Measurements from ENCODE around the gene TSPAN13. TPM values are rescaled to one million over a fixed set of nuclear protein-coding genes. Genes with fewer than 3 reads are reported as not detected.
A peak's percentile ranks its signal among the peaks of the same experiment; 100 is the strongest.

TSPAN13 gene
- total RNA-seq, 1 donor from 2014 or later = 69.5 TPM

DNA sequence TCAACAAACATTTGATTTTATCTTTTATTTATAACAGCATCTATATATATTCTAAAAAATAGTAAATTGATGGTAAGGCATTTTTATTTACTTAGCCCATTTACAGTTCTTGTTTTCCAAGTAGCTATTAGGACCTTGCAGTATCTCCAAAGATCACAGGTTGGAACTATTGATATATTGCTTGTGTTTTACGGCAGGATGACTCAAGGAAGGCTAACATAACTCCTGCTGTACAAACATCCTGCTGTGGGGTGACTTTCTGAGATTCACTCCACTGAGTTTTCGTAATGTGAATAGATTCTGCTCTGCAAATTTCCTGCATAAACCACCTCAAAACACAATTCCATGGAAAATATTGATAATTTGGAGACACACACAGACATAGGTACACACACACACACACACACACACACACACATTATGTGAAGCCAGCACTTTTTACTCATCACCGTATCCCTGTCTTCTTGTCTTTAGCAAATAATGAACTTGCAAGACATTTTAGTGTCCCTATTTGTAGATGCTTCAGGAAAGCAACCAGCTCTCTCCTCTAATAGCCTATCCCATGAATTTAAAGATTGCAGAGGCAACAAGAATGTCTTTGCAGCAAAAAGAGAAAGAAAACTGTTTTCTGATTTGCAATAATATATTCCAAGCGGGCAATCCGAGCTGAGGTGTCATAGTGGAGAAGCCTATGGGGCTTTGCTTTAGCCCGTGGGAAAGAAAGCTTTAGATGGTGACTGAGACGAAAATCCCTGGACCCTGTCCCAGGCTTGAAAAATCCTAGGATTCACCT is 50.5 kb downstream of the TSPAN13 start:
- no peak overlapping the region for H3K27ac Mint-ChIP-seq
- no peak for DNase-seq (ENCODE audit: low spot score in 2 of 2, unreplicated experiment in 2 of 2)
- TF ChIP-seq, protein P1, sequence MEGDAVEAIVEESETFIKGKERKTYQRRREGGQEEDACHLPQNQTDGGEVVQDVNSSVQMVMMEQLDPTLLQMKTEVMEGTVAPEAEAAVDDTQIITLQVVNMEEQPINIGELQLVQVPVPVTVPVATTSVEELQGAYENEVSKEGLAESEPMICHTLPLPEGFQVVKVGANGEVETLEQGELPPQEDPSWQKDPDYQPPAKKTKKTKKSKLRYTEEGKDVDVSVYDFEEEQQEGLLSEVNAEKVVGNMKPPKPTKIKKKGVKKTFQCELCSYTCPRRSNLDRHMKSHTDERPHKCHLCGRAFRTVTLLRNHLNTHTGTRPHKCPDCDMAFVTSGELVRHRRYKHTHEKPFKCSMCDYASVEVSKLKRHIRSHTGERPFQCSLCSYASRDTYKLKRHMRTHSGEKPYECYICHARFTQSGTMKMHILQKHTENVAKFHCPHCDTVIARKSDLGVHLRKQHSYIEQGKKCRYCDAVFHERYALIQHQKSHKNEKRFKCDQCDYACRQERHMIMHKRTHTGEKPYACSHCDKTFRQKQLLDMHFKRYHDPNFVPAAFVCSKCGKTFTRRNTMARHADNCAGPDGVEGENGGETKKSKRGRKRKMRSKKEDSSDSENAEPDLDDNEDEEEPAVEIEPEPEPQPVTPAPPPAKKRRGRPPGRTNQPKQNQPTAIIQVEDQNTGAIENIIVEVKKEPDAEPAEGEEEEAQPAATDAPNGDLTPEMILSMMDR (IDR thresholded peaks at IDR 0.05; ENCODE audit: unreplicated experiment) = no peak

DNA sequence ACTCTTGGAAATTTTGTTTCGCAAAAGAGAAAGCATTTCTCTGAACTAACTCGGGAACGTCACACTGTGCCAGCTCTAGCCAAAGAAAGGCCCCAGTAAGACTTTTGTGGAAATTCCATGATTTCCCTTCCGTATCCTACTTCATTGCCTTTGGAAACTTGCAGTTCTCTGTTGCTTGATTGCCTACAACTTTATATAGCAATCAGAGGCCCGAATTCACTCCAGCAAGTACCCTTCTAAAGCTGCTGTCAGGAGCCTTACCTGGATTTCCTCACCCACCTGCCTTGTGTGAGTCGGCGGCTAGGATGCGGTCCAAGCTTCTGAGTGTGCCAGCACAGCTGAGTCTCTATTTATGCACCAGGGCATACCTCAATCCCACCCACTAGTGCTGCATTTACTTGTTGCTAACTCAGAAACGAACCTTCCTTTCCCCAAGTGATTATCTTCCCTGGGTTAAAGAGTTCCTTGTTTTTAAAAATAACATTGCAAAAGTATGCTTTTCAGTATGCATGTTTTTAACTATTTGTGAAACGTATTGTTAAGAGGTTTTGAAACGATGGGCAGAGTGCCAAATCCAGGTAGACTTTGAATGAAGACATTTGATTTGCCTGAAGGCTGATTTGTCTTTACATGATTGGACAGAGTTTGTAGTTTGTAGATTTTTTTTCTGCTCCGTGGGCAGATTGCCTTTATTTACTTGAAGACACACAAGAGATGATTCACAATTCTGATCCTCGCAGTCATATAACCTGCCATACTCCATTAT is 51.3 kb downstream of the TSPAN13 start, which contains the start of gene AGR2:
AGR2 (minus strand) TSS at position 326 of the 766 bp plus-strand sequence. CDS start 3,203 bp downstream, outside the sequence.
- Mint-ChIP-seq H3K36me3 (no peaks in the 10 kb centered on the region), H3K4me3 (no peak within 1 kb of the TSS), H3K4me1 (peaks cover 27% of the 10 kb centered on the region), H3K9me3 (no peaks in the 10 kb centered on the region), H3K27ac (peak within 1 kb of the TSS; percentile 62), H3K27me3 (ENCODE audit: low read depth) (no peaks in the 10 kb centered on the region)
- no peak for DNase-seq (ENCODE audit: low spot score in 2 of 2, unreplicated experiment in 2 of 2)
- TF ChIP-seq, protein P1 (IDR thresholded peaks at IDR 0.05; ENCODE audit: unreplicated experiment) = no peak

More for the DNA sequence above, 50.5 kb downstream of the TSPAN13 start:
- H3K27me3 Mint-ChIP-seq (ENCODE audit: low read depth) = no peaks in the 10 kb centered on the region
- H3K9me3 Mint-ChIP-seq = no peaks in the 10 kb centered on the region
- peaks cover 27% of the 10 kb centered on the region for H3K4me1 Mint-ChIP-seq
- no peak overlapping the region for H3K4me3 Mint-ChIP-seq
- no peaks in the 10 kb centered on the region for H3K36me3 Mint-ChIP-seq

DNA sequence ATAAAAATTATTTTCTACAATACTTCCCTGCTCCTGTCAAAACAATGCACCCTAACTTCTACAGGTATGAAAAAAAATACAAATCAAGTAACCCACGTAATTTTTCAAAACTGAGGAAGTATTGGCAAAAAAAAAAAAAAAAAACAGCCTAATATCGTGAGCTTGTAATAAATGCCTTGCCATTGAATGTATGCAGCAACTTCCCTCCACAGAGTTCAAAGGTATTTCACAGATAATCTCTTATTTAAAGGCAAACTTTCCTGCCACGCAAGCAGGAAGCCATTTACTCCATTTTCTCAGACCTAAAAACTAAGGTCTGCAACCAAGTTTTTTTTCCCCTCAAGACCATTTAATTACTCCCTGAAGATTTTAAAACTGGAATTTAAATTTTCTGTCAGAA is 51.9 kb downstream of the TSPAN13 start:
- Mint-ChIP-seq H3K9me3 (no peaks in the 10 kb centered on the region), H3K36me3 (no peaks in the 10 kb centered on the region), H3K27ac (peak overlapping the region; percentile 62), H3K27me3 (ENCODE audit: low read depth) (no peaks in the 10 kb centered on the region), H3K4me1 (peaks cover 27% of the 10 kb centered on the region), H3K4me3 (no peak overlapping the region)
- DNase-seq (ENCODE audit: low spot score in 2 of 2, unreplicated experiment in 2 of 2) = no peak
- TF ChIP-seq, protein P1 (IDR thresholded peaks at IDR 0.05; ENCODE audit: unreplicated experiment) = no peak

DNA sequence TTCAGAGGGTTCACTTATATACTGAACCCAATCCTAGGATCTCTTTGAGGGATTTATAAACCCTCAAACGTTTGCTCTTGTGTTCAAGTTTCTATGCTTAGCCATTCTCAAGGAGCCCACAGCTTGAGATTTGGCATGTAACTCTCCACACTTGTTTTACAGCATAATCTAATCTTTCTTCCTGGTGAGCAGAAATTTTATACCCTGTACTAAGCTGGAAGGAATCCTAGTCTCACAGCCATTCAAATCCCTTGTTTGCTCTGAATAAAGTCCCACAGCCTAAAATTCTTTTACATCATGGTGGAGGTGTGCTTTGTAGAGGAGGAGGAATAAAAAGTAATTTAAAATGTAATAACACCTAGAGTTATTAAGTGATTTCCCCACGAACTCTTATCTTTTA is 56.6 kb downstream of the TSPAN13 start:
- Mint-ChIP-seq H3K9me3 (no peaks in the 10 kb centered on the region), H3K4me1 (peaks cover 12% of the 10 kb centered on the region), H3K27ac (no peak overlapping the region), H3K36me3 (no peaks in the 10 kb centered on the region), H3K4me3 (no peak overlapping the region), H3K27me3 (ENCODE audit: low read depth) (no peaks in the 10 kb centered on the region)
- no peak for DNase-seq (ENCODE audit: low spot score in 2 of 2, unreplicated experiment in 2 of 2)
- TF ChIP-seq, protein P1 (IDR thresholded peaks at IDR 0.05; ENCODE audit: unreplicated experiment) = no peak

DNA sequence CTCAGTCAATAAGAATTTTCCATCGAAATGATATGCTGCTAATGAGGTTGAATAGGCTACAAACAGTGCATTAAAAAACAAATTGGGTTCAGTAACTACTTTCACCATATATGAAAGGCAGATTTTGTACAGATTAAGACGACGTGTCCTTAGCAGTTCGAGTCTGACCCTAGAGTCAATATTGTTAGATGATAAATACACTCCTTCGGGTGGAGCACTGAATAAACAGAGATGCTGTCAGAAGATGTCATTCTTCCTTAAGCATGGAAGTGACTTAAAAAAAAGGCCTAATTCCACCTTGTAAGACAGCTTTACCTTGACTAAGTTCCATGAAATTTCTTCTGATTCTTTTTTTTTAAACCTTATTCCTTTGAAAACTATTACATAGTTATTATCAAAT is 57.0 kb downstream of the TSPAN13 start:
- Mint-ChIP-seq H3K27ac (no peak overlapping the region), H3K4me3 (no peak overlapping the region), H3K36me3 (no peaks in the 10 kb centered on the region), H3K9me3 (no peaks in the 10 kb centered on the region), H3K27me3 (ENCODE audit: low read depth) (no peaks in the 10 kb centered on the region), H3K4me1 (peaks cover 8% of the 10 kb centered on the region)
- TF ChIP-seq, protein P1 (IDR thresholded peaks at IDR 0.05; ENCODE audit: unreplicated experiment) = no peak
- DNase-seq (ENCODE audit: low spot score in 2 of 2, unreplicated experiment in 2 of 2) = no peak

Data from mesothelial cell of epicardium (in vitro differentiated cells).